Mesenchymal stem cell (in vitro differentiated cells and primary cell): ENCODE measurements around the gene CLINT1.
A peak's percentile ranks its signal among the peaks of the same experiment; 100 is the strongest.
"Not testable (repeated sequence)": the region's sequence is repeated elsewhere in the genome, so short reads cannot be mapped to it uniquely, and the experiment has no call there.

Experiments used
- DNase-seq: peaks from one replicate; pipeline ENCODE4 v3.0.0-alpha.2; 2013
- H2AFZ ChIP-seq: one replicate; pipeline ENCODE4 v1.6.1; 2013; ENCODE audit warnings: low read depth, mild to moderate bottlenecking, control low read depth, inconsistent platforms, low read length, moderate library complexity
- H2AK5ac ChIP-seq: 2 replicates; pipeline ENCODE4 v1.6.1; 2013; ENCODE audit warnings: low read length, moderate library complexity, mild to moderate bottlenecking, inconsistent platforms; ENCODE audit not compliant: severe bottlenecking
- H2BK120ac ChIP-seq: one replicate; pipeline ENCODE4 v1.6.1; 2013; ENCODE audit warnings: low read depth, mild to moderate bottlenecking, inconsistent platforms, low read length, moderate library complexity
- H2BK12ac ChIP-seq, 2 experiments: one replicate each; pipeline ENCODE4 v1.6.1; 2013; ENCODE audit warnings: inconsistent platforms in 2 of 2, low read length in 2 of 2, mild to moderate bottlenecking in 2 of 2, moderate library complexity in 2 of 2, control low read depth in 1 of 2
- H2BK15ac ChIP-seq: one replicate; pipeline ENCODE4 v1.6.1; 2013; ENCODE audit warnings: mild to moderate bottlenecking, low read depth, inconsistent platforms; ENCODE audit not compliant: poor library complexity, severe bottlenecking
- H2BK5ac ChIP-seq: 2 replicates; pipeline ENCODE4 v1.6.1; 2013; ENCODE audit warnings: low read depth, mild to moderate bottlenecking, low read length, control low read depth, inconsistent platforms; ENCODE audit not compliant: poor library complexity, severe bottlenecking
- H3K14ac ChIP-seq, 2 experiments: one replicate each; pipeline ENCODE4 v1.6.1; 2013; ENCODE audit warnings: inconsistent platforms in 2 of 2, low read length in 2 of 2, control low read depth in 1 of 2, mild to moderate bottlenecking in 1 of 2, moderate library complexity in 1 of 2
- H3K18ac ChIP-seq, 2 experiments: one replicate each; pipeline ENCODE4 v1.6.1; 2013; ENCODE audit warnings: inconsistent platforms in 2 of 2, low read length in 2 of 2, control low read depth in 1 of 2, low read depth in 1 of 2, mild to moderate bottlenecking in 1 of 2
- H3K23ac ChIP-seq, 2 experiments: one replicate each; pipeline ENCODE4 v1.6.1; 2013; ENCODE audit warnings: inconsistent platforms in 2 of 2, low read length in 2 of 2, mild to moderate bottlenecking in 2 of 2, moderate library complexity in 2 of 2, control low read depth in 1 of 2
- H3K27ac ChIP-seq: 2 replicates; pipeline ENCODE4 v1.5.1; 2013; ENCODE audit warnings: mild to moderate bottlenecking, moderate library complexity, low read length, control low read depth, inconsistent platforms; ENCODE audit not compliant: poor library complexity, severe bottlenecking
- H3K27me3 ChIP-seq, 2 experiments: 2 replicates each; pipeline versions ENCODE4 v1.6.1 to v1.7.0; 2013; ENCODE audit warnings: low read length in 2 of 2, mild to moderate bottlenecking in 2 of 2, moderate library complexity in 2 of 2, control low read depth in 1 of 2, inconsistent platforms in 1 of 2; ENCODE audit not compliant: control insufficient read depth in 1 of 2, insufficient read depth in 1 of 2
- H3K36me3 ChIP-seq, 2 experiments: 2 replicates each; pipeline versions ENCODE4 v1.6.1 to v1.7.0; 2013; ENCODE audit warnings: low read length in 2 of 2, control low read depth in 1 of 2, inconsistent platforms in 1 of 2, low read depth in 1 of 2, mild to moderate bottlenecking in 1 of 2; ENCODE audit not compliant: insufficient read depth in 2 of 2, control insufficient read depth in 1 of 2
- H3K4ac ChIP-seq, 2 experiments: one replicate each; pipeline ENCODE4 v1.6.1; 2013; ENCODE audit warnings: inconsistent platforms in 2 of 2, low read length in 2 of 2, mild to moderate bottlenecking in 2 of 2, moderate library complexity in 2 of 2, control low read depth in 1 of 2, low read depth in 1 of 2
- H3K4me1 ChIP-seq: 2 replicates; pipeline ENCODE4 v1.6.1; 2013; ENCODE audit warnings: low read depth, low read length, control low read depth; ENCODE audit not compliant: control insufficient read depth, insufficient read depth
- H3K4me2 ChIP-seq: 2 replicates; pipeline ENCODE4 v1.6.1; 2013; ENCODE audit warnings: low read length, mild to moderate bottlenecking, inconsistent platforms; ENCODE audit not compliant: poor library complexity, severe bottlenecking
- H3K4me3 ChIP-seq, 2 experiments: 2 replicates each; pipeline versions ENCODE4 v1.5.1 to v1.7.0; 2013; ENCODE audit warnings: low read length in 2 of 2, mild to moderate bottlenecking in 2 of 2, control low read depth in 1 of 2, low read depth in 1 of 2; ENCODE audit not compliant: insufficient read depth in 1 of 2
- H3K79me1 ChIP-seq: replicated peaks from 2 replicates; pipeline ENCODE4 v1.6.1; 2013; ENCODE audit warnings: mild to moderate bottlenecking, control low read depth, low read length, inconsistent platforms; ENCODE audit not compliant: poor library complexity, severe bottlenecking
- H3K9ac ChIP-seq: 2 replicates; pipeline ENCODE4 v1.7.0; 2013; ENCODE audit warnings: mild to moderate bottlenecking, low read length, moderate library complexity
- H3K9me3 ChIP-seq: 2 replicates; pipeline ENCODE4 v1.7.0; 2013; ENCODE audit warnings: mild to moderate bottlenecking, low read length; ENCODE audit not compliant: control insufficient read depth
- H4K8ac ChIP-seq: one replicate; pipeline ENCODE4 v1.6.1; 2013; ENCODE audit warnings: inconsistent platforms, mild to moderate bottlenecking, low read length, moderate library complexity
- H4K91ac ChIP-seq: one replicate; pipeline ENCODE4 v1.6.1; 2013; ENCODE audit warnings: mild to moderate bottlenecking, low read length, inconsistent platforms
- WGBS: methylation state at CpG from one replicate; pipeline ENCODE4 v1.1.7; 2013; ENCODE audit warnings: mixed read lengths; 5-methylcytosine and 5-hydroxymethylcytosine counted together

The CLINT1 gene

GRCh38 chr5:157855404-157855994 is 3.4 kb downstream of the CLINT1 start:
- no peak overlapping the region for H3K18ac ChIP-seq
- no peak overlapping the region for H2AK5ac ChIP-seq
- no peak overlapping the region for H3K23ac ChIP-seq
- no peak overlapping the region for H3K4ac ChIP-seq
- no peaks in the 10 kb centered on the region for H3K27me3 ChIP-seq
- no peaks in the 10 kb centered on the region for H3K36me3 ChIP-seq
- H2BK12ac ChIP-seq: no peak overlapping the region
- H2BK5ac ChIP-seq: no peak overlapping the region
- no peak overlapping the region for H4K91ac ChIP-seq
- WGBS: 85% methylated on average over 9 of the region's 10 CpGs
- peak overlapping the region; percentile 21 for H3K4me2 ChIP-seq
- H4K8ac ChIP-seq: no peak overlapping the region
- no peak overlapping the region for H3K14ac ChIP-seq
- DNase-seq: peak; percentile 78
- H2AFZ ChIP-seq: no peak overlapping the region
- peak overlapping the region; percentile 94 for H3K9ac ChIP-seq
- H3K4me3 ChIP-seq: no peak overlapping the region
- no peaks in the 10 kb centered on the region for H3K9me3 ChIP-seq
- H2BK120ac ChIP-seq: no peak overlapping the region
- peaks cover 11% of the 10 kb centered on the region for H3K4me1 ChIP-seq
- H3K79me1 ChIP-seq: no peaks in the 10 kb centered on the region
- no peak overlapping the region for H3K27ac ChIP-seq
- H2BK15ac ChIP-seq: no peak overlapping the region

GRCh38 chr5:157853365-157853764 is 5.6 kb downstream of the CLINT1 start:
- H2BK120ac ChIP-seq, DNase-seq, H3K14ac ChIP-seq, H3K23ac ChIP-seq, H3K36me3 ChIP-seq, H2BK15ac ChIP-seq, H3K4me3 ChIP-seq, H3K27me3 ChIP-seq, H3K9me3 ChIP-seq, H2BK5ac ChIP-seq, H2AK5ac ChIP-seq, H3K18ac ChIP-seq, H3K4me2 ChIP-seq, H3K27ac ChIP-seq, H4K91ac ChIP-seq, H2AFZ ChIP-seq, H3K4ac ChIP-seq, H4K8ac ChIP-seq, H2BK12ac ChIP-seq, H3K79me1 ChIP-seq, H3K9ac ChIP-seq: not testable (repeated sequence)
- H3K4me1 ChIP-seq: peaks cover 17% of the 10 kb centered on the region
- 99% methylated on average over 6 of the region's 9 CpGs for WGBS

GRCh38 chr5:157845914-157846598 is 12.9 kb downstream of the CLINT1 start:
- Histone ChIP-seq H3K9ac (no peak overlapping the region), H2BK12ac (no peak overlapping the region), H3K79me1 (peaks cover 15% of the 10 kb centered on the region), H3K27me3 (no peaks in the 10 kb centered on the region), H3K4me3 (no peak overlapping the region), H3K36me3 (peaks cover 7 to 22% of the 10 kb centered on the region in 2 experiments), H3K18ac (no peak overlapping the region), H2BK5ac (no peak overlapping the region), H2AK5ac (no peak overlapping the region), H3K9me3 (no peaks in the 10 kb centered on the region), H2BK15ac (no peak overlapping the region), H3K27ac (no peak overlapping the region), H3K4me2 (no peak overlapping the region), H4K91ac (no peak overlapping the region), H4K8ac (no peak overlapping the region), H3K23ac (no peak overlapping the region), H3K14ac (no peak overlapping the region), H3K4ac (no peak overlapping the region), H3K4me1 (peaks cover 8% of the 10 kb centered on the region), H2AFZ (no peak overlapping the region), H2BK120ac (no peak overlapping the region)
- WGBS: 97% methylated on average over 1 of the region's 3 CpGs
- DNase-seq: no peak

GRCh38 chr5:157842787-157843186 is 16.2 kb downstream of the CLINT1 start:
- Histone ChIP-seq H2AK5ac (no peak overlapping the region), H3K4me3 (no peak overlapping the region), H2AFZ (no peak overlapping the region), H2BK120ac (no peak overlapping the region), H3K27me3 (no peaks in the 10 kb centered on the region), H3K79me1 (peaks cover 16% of the 10 kb centered on the region), H3K23ac (no peak overlapping the region), H3K4me1 (no peaks in the 10 kb centered on the region), H4K91ac (no peak overlapping the region), H2BK12ac (no peak overlapping the region), H3K4ac (no peak overlapping the region), H3K36me3 (peaks cover 7 to 20% of the 10 kb centered on the region in 2 experiments), H3K18ac (no peak overlapping the region), H3K9ac (no peak overlapping the region), H3K9me3 (no peaks in the 10 kb centered on the region), H3K4me2 (no peak overlapping the region), H2BK5ac (no peak overlapping the region), H3K27ac (no peak overlapping the region), H2BK15ac (no peak overlapping the region), H4K8ac (no peak overlapping the region), H3K14ac (no peak overlapping the region)
- DNase-seq: no peak
- 94% methylated on average over 4 of the region's 4 CpGs for WGBS
